AG10803 (cell line): ENCODE results near the gene SPAG17.

Experiments used
- DNase-seq: peaks from one replicate; pipeline ENCODE4 v3.0.0; 2010; ENCODE audit warnings: low read depth
- H3K4me3 ChIP-seq: 2 replicates; pipeline ENCODE4 v1.5.1; 2011; ENCODE audit warnings: mild to moderate bottlenecking, low read length, control low read depth
- CTCF ChIP-seq: conservative IDR thresholded peaks from 2 replicates; pipeline ENCODE4 v1.5.1; 2011; ENCODE audit warnings: mild to moderate bottlenecking, low read length, control low read depth, inconsistent platforms

Gene SPAG17

DNA sequence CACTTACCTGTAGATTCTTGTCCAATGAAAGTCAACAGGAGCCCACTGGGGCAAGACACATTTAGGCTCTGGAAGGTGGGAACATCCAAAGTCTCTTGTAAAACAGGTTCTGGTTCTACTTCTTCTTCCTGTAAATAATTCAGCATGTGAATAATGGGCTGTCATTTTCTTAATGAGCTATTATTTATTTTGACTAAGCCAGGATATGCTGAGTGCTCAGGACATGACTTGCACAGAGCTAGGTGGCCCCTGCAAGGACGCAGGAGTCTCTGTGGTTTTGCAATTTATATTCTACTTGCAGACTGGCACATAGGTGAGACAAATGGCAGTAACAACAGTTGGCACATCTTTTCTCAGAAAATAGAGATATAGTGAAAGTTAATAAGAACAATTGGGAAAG lies 156.8 kb downstream of the SPAG17 start:
- TF ChIP-seq CTCF, result no peak
- DNase-seq, result no peak
- no peak overlapping the region for H3K4me3 ChIP-seq

DNA sequence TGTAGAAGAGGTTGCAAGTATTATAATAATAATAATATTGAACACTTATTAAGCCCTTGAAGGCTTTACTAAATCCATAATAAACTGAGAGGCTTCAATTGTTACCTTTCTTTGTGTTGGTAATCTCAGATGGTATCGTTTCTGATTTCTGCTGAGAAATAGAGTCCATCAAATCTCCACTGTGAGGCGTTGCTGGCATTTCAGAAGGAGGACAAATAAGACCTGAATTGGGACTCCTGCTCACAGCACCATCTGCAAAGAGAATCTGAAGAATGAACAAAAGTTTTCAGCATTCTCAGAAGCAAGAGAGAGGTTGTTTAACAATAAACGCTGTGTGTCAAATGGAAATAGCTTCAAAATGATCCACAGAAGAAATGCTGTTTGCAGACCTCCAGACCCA lies 161.8 kb downstream of the SPAG17 start:
- peak; percentile 27 for TF ChIP-seq CTCF
- DNase-seq, result peak; percentile 15

DNA sequence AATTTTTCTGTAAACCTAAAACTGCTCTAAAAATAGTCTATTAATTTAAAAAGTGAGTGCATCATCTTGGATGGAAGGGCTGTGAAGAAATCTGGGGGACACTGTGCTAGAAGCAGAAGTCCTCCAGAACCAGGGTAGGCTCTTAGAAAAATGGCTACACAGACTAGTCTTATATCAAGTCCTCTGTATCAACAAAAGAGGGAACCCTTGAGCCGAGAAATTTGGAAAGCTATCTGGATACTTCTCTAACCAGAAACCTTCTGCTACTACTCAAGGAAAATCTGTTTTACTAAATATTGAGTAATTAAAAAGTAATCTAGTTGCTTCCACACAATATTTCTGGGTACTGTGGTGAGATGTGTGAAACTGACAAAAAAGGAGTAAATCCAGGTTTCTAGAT lies 163.4 kb downstream of the SPAG17 start:
- no peak overlapping the region for H3K4me3 ChIP-seq
- peak; percentile 34 for TF ChIP-seq CTCF
- peak; percentile 19 for DNase-seq

More for the DNA sequence above, 161.8 kb downstream of the SPAG17 start:
- H3K4me3 ChIP-seq, result no peak overlapping the region

DNA sequence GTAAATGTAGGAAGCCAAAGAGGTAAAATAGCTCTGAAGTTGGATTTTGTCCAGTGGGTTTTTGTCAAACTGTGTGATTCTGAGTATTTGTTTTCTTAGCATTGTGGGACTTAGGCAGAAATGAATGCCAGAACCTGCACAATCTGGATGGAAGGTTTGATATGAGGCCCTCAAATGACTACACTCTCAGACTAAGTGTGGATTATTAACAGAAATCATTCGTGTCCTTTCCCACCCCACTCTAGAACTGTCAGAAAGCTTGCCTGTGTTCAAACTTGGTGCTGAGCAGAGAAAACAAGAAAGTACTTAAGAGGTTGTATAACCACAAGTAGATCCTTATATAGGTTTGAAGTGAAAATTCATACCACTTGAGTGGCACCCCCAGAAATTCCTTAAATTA lies 167.0 kb downstream of the SPAG17 start:
- H3K4me3 ChIP-seq, result no peak overlapping the region
- TF ChIP-seq CTCF, result no peak
- no peak for DNase-seq

DNA sequence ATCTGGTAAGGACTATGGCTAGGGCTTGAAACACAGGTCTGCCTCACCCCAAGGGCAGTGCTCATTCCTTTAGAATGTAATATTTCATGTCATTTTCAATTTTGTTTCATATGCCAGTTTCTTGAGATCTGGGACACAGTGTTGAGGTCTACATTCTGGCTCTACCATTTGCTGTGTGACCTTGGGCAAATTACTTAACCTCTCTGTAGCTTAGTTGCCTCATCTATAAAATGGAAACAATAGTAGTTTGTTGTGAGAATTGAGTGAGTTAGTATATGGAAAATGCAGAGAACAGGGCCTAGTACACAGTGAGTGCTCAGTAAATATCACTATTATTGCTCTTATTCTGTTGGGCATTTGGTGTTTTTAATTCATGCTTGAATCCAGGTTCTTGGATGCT lies 171.1 kb downstream of the SPAG17 start:
- no peak for DNase-seq
- no peak overlapping the region for H3K4me3 ChIP-seq
- no peak for TF ChIP-seq CTCF

- no peak for TF ChIP-seq CTCF
- no peak overlapping the region for H3K4me3 ChIP-seq
- no peak for DNase-seq
Observed at GRCh38 chr1:118013336-118013735, 171.7 kb downstream of the SPAG17 start.

GRCh38 chr1:118012515-118013124 lies 172.4 kb downstream of the SPAG17 start:
- TF ChIP-seq CTCF, result no peak
- peak; percentile 19 for DNase-seq
- H3K4me3 ChIP-seq, result no peak overlapping the region
